HUDEP-2 (cell line): ENCODE measurements around the gene SUPT6H.
"Not testable (repeated sequence)": the region's sequence is repeated elsewhere in the genome, so short reads cannot be mapped to it uniquely, and the experiment has no call there.

ENCODE experiments used
- DNase-seq, 76 experiments: peaks; one replicate each; lab custom pipeline; 2025; ENCODE audit not compliant: unreplicated experiment in 76 of 76; lab: John Stamatoyannopoulos, UW

The SUPT6H gene

DNA sequence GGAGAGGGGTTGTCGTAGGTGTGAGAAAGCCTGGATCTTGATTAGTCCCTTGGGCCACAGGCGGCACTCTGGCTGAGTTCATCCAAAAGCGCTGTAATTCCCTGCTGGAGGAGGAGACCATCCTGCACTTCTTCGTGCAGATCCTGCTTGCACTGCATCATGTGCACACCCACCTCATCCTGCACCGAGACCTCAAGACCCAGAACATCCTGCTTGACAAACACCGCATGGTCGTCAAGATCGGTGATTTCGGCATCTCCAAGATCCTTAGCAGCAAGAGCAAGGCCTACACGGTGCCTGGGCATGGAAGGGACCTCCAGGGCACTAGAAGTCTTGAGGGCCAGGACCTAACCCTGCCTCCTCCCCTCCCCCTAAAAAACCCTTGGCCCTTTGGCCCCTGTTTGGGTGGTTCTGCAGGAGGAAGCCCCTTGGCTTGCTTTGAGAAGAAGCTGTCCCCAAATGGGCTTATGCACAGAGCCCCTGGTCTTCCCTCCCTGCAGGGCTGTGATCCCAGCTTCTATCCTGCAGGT is 72.8 kb downstream of the SUPT6H start:
- no peak for DNase-seq

DNA sequence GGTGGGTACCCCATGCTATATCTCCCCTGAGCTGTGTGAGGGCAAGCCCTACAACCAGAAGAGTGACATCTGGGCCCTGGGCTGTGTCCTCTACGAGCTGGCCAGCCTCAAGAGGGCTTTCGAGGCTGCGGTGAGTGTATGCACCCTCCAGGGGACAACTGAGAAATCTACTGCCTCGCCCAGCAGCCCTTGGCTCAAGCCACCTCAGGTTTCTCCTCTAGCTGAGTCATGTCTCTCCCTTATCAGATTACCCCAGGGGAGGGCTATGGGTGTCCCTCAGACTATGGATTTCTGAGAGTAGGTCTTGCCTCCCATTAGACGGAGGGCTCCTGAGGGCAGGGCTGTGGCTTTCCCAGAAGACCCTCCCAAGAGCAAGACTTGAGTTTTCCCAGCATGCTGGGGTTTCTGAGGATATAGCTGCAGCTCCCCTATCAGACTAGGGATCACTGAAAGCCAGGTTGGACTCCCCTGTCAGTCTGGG is 73.3 kb downstream of the SUPT6H start:
- peak in 71 of 76 experiments; percentile 25 to 84 (median 60) for DNase-seq

DNA sequence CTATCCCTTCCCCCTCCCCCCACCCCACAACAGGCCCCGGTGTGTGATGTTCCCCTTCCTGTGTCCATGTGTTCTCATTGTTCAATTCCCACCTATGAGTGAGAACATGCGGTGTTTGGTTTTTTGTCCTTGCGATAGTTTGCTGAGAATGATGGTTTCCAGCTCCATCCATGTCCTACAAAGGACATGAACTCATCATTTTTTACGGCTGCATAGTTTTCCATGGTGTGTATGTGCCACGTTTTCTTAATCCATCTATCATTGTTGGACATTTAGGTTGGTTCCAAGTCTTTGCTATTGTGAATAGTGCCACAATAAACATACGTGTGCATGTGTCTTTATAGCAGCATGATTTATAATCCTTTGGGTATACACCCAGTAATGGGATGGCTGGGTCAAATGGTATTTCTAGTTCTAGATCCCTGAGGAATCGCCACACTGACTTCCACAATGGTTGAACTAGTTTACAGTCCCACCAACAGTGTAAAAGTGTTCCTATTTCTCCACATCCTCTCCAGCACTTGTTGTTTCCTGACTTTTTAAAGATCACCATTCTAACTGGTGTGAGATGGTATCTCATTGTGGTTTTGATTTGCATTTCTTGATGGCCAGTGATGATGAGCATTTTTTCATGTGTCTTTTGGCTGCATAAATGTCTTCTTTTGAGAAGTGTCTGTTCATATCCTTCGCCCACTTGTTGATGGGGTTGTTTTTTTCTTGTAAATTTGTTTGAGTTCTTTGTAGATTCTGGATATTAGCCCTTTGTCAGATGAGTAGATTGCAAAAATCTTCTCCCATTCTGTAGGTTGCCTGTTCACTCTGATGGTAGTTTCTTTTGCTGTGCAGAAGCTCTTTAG is 74.1 kb downstream of the SUPT6H start:
- DNase-seq: not testable (repeated sequence)

DNA sequence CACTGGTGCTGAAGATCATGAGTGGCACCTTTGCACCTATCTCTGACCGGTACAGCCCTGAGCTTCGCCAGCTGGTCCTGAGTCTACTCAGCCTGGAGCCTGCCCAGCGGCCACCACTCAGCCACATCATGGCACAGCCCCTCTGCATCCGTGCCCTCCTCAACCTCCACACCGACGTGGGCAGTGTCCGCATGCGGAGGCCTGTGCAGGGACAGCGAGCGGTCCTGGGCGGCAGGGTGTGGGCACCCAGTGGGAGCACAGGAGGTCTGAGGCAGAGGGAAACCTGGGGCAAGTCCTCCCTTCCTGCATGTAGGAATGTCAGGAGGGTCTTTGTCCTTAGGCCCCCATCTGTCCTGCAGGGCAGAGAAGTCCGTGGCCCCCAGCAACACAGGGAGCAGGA is 75.3 kb downstream of the SUPT6H start:
- DNase-seq: no peak

DNA sequence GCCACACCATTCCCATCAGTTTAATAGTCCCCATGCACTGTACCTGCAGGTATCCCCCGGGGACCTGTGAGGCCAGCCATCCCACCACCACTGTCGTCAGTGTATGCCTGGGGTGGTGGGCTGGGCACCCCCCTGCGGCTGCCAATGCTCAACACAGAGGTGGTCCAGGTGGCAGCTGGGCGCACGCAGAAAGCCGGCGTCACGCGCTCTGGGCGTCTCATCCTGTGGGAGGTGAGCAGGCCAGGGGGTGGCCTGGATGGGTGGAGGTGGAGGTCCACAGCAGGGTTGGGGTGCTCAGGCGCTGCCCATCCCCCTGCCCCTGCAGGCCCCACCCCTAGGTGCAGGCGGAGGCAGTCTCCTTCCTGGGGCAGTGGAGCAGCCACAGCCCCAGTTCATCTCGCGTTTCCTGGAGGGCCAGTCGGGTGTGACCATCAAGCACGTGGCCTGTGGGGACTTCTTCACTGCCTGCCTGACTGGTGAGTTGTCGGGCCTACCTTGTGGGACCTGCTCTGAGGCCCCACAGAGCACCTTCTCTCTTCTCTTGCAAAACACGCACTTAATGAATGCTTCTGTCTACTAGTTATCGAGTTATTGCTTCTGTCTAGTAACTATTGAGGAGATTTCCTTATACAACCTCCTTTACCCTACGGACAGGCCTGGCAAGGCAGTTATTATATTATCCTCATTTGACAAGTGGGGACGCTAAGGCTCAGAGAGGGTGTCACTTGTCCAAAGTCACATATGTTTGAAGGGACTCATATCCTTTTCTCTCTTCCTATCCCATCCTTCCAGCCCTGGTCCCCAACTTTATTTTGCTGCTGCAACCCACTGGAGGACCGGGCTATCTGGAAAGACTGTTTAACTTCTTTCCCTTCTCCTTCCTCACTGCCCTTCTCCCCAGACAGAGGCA is 76.0 kb downstream of the SUPT6H start:
- peak in 21 of 76 experiments; percentile 5 to 49 (median 29) for DNase-seq

DNA sequence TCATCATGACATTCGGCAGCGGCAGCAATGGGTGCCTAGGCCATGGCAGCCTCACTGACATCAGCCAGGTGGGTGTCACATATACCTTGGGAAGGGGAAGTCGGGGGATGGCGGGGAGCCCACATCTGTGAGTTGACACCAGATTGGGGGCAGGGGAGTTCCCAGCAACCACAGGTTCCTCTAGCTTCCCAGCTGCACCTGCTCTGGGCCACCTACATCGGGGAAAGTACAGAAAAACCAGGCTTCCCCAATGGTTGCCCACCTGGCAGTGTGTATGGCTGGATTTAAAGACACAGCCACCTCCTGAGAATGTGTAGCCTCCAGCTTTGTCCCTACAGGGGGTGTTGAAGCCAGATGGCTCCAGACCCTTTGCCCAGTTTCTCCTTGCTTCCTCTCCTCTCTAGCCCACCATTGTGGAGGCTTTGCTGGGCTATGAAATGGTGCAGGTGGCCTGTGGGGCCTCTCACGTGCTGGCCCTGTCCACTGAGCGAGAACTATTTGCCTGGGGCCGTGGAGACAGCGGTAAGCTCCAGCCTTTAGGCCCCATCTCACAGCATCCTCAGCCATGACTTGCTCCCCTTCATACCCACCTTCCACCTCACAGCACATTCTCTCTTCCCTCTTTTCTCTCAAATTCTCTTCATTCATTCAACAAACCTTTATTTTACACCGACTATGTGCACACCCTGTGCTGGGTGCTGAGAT is 76.8 kb downstream of the SUPT6H start:
- no peak for DNase-seq

DNA sequence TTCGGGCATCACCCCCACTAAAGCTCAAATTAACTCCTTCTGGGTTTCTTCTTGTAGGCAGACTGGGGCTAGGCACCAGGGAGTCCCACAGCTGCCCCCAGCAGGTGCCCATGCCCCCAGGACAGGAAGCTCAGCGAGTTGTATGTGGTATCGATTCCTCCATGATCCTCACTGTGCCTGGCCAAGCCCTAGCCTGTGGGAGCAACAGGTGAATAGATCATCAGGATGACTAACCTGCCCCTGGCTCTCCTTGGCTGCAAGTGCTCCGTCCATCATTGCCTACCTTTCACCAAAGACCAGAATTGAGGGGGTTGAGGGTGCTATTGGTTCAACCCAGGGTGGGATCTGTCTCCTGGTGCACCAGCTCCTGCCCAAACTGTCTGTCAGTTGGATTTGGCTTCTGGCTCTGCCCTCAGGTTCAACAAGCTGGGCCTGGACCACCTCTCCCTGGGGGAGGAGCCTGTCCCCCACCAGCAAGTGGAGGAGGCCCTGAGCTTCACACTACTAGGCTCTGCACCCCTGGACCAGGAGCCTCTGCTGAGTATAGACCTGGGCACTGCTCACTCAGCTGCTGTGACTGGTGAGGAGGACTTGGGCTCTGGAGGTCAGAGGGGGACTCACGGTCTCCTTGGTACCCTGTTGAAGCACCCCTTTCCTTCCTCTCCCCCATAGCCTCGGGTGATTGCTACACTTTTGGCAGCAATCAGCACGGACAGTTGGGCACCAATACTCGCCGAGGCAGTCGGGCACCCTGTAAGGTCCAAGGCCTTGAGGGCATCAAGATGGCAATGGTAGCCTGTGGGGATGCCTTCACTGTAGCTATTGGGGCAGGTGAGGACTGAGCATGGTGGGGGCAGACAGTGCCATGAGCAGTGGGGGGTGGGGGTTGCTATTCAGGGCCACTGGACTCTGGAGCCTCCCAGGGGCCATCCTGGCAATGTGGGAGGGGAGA is 78.7 kb downstream of the SUPT6H start:
- no peak for DNase-seq

DNA sequence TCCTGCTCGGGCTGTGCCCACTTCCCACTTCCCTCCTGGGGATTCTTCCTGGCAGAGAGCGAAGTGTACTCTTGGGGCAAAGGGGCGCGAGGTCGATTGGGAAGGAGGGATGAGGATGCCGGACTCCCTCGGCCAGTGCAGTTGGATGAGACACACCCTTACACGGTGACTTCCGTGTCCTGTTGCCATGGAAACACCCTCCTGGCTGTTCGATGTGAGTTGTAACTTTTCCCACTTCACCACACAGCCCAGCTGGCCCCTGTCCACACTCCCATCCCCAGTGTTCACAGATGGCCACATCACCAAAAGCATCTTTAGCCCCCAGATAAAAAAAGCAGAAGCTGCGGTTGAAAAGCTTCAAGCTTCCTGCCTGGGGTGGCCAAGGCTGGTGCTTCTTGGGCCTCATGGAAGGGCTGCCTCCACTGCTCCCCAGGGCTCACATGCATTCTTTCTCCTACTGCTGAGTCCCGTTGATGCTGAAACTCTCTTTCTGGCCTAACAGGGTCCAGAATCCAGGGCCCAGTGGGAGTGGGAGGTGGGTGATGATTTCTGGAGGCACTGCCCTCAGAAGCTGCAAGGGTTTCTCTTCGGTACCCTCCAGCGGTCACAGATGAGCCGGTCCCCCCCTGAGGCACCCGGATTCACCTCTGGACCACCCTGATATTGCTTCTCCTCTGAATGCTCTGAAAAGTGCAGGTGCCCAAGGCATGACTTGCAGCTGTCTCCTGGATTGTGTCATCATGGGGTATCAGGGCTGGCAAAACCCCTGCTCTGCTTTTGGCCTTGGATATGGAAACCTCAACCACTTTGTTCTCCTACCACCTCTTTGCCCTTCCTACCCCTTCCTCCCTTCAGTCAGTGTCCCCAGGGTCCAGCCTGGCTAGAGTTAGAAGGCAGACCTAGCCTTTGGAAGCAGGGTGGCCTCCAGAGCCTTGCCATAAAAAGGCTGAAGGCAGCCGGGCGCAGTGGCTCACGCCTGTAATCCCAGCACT is 79.6 kb downstream of the SUPT6H start:
- peak in 64 of 76 experiments; percentile 22 to 84 (median 56) for DNase-seq

DNA sequence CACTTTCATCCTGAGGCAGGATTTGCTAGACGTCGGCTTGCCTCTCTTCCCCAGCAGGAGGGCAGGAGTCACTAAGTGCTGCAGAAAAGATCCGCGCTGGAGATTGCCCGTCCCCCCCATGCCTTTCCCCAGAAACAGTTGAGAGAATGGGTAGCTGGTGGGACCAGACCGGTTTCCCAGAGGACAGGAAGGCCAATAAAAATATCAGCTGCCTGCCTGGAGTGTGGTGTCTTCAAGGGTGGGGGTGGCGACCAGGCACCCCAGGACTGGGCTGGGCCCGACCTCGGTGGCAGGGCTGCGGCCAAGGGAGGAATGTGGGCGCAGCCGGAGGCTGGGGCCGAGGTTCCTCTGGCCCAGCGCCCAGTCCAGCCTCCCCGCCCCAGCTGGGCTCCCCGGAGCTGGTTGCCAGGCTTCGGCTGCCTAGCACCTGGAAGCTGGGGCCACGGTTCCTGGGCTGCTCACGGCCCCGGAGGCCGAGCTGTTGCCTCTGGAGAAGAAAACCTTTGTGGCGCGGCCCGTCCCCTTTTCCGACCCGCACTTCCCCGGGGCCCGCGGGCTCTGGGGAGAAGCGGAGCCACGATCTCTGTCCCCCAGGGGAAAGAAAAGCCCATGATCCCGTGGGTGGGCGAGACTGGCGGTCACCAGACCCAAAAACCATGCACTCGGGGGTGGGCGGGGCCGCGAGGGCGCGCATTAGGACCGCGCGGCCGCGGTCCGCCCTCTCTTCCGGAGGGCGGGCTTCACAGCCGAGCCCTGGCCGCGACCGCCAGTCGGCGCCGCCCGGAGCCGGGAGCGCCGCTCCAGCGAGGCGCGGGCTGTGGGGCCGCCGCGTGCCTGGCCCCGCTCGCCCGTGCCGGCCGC is 81.5 kb downstream of the SUPT6H start, which contains the start of gene TRAF4:
TSS of gene TRAF4 (plus strand) at position 769 of the 861 bp plus-strand sequence. CDS start 102 bp downstream, outside the sequence.
- DNase-seq: peak in 67 of 76 experiments; percentile 24 to 85 (median 67)

DNA sequence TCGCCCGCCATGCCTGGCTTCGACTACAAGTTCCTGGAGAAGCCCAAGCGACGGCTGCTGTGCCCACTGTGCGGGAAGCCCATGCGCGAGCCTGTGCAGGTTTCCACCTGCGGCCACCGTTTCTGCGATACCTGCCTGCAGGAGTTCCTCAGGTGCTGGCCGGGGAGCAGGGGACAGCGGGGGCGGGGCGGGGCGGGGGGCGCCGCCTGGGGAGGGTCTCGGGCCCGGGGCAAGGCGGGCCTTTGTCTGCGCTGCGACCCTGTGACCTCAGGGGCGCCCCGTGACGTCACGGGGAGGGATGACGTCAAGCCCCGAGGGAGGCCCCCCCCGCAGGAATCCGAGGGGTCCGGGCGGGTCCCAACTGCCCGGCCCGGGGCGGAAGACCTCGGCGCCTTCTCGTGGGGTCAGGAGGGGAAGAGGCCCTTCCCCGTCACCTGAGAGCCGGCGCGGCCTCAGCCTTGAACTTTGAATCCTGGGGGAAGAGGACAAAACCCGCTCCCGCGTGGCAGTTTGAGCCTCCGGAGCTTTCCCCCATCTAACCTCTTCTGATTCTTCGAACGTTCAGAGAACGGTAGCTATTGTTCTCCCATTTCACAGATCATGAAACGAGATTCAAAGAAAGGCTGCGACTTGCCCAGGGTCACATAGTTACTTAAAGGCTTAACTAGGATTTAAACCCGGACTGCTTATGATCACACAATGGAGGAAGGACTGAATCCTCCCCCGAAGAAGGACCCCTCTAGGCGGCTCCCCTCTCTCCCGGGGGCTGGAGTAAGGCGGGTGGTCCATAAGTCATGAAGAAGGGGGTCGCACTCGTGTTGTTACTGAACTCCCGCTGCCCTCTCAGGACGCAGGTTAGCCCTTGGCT is 82.3 kb downstream of the SUPT6H start:
- DNase-seq: peak in 26 of 76 experiments; percentile 2 to 60 (median 24)

DNA sequence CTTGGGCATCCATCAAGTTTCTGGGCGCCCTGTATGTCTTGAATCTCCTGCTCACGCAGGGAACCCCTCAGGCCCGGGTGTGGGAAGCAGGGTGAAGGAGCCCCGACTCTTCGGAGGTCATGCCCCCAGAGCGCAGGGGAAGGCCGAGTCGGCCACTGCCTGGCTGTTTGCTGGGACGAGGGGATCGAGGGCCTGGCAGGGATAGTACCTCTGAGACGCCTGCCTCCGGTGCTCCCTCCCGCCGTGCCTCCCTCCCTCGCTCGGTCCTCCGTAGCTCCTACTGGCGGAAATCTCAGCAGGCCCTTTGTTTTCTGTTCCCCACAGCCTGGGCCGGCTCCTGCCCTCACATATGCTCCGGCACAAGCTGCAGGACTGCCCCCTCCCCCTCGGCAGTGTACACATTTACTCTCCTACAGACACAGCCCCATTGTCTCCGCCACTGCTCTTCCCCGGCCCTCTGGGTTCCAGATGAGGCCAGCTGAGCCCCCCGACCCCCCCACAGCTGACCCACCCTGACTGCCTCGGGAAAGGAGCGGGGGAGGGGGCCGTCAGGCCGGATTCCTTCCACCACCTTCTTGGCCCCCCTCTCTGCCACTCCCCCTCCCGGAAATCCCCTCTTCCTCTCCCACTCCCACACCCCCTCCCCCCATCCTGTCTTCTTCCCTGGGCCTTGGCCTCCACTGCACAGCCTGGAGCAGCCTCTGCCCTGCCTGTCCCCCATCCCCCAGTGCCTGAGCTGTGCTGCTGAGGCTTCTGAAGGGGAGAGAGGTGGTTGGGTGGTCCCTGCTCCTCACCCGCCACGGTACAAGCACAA is 83.2 kb downstream of the SUPT6H start:
- DNase-seq: peak in 4 of 76 experiments; percentile 12 to 42 (median 17)

DNA sequence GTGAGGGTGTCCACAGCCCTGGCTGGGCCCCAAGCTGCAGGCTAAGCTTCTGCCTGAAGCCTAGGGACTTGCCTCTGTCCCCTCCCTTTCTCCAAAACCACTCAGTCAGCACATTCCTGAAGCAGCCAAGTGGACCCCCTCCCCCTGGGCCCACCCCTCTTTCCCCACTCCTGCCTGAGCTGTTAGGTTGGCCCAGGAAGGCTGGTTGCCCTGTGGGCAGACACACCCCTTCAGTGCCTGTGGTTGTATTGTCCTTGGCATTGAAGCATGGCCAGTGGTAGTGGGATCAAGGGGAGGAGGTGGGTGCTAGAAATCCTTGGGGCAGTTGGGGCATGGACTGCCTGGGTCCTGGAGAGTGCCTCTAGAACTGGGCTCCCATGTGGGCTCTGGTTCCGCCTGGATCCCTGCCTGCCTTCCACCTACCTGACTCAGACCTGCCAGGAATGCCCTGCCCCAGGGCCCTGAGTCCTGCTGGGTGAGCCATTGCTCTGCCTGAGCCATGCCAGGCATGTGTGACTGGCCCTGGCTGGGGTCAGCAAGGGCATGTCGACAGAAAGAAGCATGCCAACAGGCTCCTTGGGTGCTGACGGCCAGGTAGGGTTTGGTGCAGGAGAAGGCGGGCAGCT is 83.9 kb downstream of the SUPT6H start:
- no peak for DNase-seq

DNA sequence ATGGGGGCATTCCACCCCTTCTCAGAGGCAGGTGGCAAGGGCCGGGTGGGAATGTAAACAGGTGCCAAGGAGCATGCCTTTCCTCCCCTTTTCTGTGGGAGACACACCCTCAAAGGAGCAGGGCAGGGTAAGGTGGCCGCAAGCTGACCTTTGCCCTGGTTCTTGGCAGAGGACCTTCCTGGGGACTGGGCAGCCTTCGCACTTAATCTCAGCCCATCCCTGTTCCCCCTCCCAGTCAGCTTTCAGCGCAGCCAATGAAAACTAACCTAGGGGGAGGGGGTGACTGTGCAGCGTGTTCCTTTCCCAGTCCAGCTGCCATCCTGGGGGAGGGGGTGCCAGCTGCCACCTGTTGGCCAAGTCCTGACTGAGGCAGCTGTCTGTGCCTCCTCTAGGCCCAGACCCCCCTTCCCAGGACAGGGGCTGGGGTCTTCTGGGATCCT is 84.6 kb downstream of the SUPT6H start:
- DNase-seq: no peak

DNA sequence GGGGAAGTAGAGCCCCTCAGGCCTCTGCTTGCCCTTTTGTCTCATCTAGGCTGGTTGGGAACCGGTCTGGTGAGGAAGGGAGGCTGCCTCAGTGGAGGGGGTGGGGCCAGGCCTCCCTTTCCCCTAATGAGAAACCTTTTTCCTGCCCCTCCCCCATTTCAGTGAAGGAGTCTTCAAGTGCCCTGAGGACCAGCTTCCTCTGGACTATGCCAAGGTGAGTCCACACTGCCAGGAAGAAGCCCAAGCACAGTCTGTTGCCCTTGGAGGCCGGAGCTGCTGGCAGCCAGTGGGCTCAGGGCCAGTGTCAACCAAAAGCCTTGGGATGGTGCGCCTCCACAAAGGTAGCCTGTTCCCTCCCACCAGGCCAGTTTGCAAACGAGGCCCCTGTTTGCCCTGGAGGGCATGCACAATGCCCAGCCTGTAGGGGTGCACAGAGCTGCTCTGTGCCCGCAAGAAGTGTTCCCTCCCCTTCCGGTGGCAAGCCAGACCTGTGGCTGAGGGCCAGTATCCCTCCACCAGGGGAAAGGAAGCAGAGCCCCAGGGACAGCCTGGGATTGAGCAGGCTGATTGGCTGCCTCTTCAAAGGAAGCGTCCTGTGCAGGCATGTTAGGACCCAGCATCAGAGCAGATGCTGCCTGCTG is 85.2 kb downstream of the SUPT6H start:
- no peak for DNase-seq
